Body of pancreas (tissue), 4 donors: ENCODE data around the gene HTR3A.

Experiments
- CTCF ChIP-seq, 7 experiments: fragments of 450-650 bp in 4 of 7; fragments of 200-600 bp in 3 of 7; sonication (generic) in 3 of 7; IDR thresholded peaks; one replicate each; pipeline ENCODE4 v1.5.1; 2016 to 2019; ENCODE audit warnings: antibody characterized with exemption in 7 of 7
- POLR2A ChIP-seq, 3 donors: fragments of 450-650 bp; IDR thresholded peaks; one replicate each; pipeline ENCODE4 v1.6.1; 2016; ENCODE audit warnings: antibody characterized with exemption in 3 of 3, mild to moderate bottlenecking in 2 of 3

GRCh38 chr11:113935858-113936257, 39.0 kb upstream of the HTR3A start:
- TF ChIP-seq CTCF (IDR thresholded peaks at IDR 0.05) = no peak
- no peak for TF ChIP-seq POLR2A (IDR thresholded peaks at IDR 0.05)
